Measurements from ENCODE around the gene CCNC.

Gene CCNC

DNA sequence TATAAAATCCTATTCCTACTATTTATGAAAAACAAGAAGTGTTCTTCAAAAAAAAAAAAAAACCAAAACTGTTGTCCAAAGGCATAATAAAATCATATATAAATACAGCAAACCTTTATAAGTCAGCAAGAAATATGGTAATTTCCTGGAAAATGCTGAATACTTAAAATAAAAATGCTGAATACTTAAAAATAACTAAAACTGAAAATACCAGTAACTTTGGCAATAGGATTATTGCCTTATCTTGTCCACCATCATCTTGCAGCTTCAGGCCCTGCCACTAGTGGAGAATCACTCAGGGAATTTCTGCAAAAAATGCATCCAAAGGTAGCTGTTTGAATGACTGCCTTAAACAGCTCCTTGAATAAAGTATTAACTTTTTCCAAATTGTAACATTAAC is 24.5 kb downstream of the CCNC start:
- DNase-seq = no peak

DNA sequence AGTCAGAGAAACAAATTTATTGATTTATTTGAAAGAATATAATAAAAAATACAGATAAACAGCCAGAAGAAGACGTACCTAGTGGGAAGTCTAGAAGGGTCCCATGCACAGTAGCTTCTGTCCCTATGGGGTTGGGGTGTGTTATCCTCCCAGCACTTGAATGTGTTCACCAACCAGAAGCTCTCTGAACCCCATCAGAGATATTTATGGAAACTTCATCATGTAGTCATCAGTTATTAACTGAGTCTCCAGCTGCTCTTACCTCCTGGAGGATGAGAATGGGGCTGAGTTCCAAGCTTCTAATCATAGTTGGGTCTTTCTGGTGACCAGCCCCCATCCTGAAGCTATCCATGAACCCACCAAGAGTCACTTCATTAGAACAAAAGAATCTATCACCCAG is 37.8 kb downstream of the CCNC start:
- no peak for DNase-seq

DNA sequence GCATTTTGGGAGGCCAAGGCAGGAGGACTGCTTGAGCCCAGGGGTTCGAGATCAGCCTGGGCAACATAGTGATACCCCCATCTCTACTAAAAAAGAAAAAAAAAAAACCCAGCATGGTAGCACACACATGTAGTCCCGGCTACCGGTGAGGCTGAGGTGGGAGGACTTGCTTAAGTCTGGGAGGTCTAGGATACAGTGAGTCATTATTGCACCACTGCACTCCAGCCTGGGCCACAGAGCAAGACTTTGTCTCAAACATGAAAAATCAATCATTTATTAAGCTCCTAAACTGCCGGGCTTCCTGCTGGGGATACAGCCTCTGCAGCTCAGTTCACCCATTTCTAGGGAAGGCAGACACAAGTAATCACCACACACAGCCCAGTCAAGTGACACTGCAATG is 45.9 kb downstream of the CCNC start:
- DNase-seq = peak; percentile 66

DNA sequence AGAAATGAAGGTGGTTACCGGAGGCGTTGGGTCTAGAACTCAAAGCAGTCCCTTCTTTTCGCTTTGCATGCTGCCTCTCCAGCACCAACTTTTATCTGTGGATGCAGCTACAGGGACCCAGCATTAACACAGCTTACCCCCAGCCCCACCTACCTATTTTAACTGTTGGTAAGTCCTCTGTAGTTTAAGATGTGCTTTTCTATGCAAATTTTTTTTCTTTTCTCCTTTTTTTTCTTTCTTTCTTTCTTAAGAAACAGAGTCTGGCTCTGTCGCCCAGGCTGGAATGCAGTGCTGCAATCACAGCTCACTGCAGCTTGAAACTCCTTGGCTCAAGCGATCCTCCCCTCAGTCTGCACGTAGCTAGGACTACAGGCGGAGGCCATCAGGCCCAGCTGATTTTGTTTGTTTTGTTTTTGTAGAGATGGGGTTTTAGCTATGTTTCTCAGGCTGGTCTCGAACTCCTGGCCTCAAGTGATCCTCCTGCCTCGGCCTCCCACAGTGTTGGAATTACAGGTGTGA is 46.8 kb downstream of the CCNC start:
- DNase-seq = peak; percentile 44

DNA sequence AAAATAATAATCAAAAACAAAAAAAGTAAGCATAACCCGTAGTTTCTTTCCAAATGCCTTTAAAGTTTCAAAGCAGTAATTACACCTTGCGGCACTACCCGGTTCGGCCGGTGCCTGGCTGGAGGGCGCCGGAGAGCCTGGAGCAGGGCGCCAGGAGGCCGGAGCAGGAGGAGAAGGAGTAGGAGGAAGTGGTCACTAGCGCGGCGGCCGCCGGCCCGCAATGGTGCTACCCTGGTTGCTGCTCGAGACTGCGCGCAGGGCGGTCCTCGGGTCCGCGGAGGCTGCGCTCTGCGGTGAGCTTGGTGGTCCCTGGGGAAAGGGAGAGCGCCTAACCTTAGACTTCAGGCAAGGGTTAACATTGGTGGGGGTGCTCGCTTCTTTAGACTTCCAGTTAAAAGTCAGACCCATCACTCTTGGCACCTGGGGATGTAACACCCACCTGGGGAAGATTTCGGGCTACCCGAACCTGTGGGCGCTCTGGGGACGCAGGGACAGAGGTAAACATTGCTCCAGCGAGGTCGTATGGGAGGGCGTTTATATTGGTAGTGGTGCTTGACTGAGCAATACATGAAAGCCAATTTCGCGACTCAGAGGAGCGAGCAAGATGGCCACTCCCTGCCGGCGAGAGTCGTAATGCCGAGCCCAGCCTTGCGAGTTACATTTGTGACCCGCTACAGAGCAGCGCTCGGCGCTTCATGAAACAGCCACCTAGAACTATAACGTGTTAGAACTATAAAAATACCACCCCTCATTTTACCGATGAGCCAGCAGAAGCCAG is 47.4 kb downstream of the CCNC start:
- peak; percentile 86 for DNase-seq

DNA sequence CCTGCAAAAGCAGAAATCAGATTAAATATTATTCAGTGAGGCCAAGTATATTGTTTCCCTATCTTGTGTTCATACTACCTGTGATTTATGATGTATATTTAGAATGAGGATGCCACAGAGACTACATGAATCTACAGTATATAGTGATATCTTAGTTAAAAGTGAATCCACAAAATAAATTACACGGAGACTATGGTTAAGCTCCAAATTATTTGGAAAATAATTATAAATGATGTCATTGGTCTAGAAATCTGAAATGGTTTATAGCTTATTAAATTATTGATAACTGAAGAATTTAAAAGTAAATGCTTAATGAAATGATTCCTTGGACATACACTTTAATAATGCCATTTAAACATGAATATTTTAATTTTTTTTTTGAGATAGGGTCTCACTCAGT is 49.0 kb downstream of the CCNC start:
- DNase-seq = no peak

DNA sequence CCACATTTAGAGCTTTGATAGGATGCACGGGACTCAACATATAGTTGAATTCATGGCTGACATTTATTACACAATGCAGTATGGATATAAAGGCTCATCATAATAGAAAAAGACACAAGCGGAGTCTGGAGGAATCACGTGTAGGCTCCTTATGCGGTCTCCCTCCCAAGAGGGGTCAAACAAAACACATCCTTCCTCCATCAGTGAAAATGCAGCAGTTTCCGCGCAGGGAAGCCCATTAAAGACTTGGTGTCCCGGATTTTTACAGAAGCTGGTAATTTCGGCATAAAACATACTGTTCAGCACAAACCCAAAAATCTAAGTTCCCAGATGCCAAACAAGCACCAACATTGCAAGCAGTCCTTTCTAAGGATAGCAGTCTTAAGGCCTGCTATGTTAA is 54.4 kb downstream of the CCNC start:
- DNase-seq = no peak

DNA sequence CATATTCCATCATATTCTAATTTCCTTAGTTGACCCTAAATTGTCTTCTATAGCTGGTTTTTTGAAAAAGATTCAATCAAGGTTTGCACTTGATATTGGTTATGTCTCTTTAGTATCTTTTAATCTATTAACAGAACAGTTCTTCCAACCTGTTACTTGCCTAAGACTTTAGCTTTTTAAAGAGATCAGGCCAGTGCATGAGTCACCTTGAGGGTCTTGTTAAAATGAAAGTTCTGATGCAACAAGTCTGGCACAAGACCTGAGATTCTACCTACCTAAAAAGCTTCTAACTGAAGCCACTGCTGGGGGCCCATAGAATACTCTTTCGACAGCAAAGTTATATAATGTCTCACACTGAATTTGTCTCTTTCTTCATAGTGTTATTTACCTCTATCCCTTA is 56.4 kb downstream of the CCNC start:
- DNase-seq = no peak

DNA sequence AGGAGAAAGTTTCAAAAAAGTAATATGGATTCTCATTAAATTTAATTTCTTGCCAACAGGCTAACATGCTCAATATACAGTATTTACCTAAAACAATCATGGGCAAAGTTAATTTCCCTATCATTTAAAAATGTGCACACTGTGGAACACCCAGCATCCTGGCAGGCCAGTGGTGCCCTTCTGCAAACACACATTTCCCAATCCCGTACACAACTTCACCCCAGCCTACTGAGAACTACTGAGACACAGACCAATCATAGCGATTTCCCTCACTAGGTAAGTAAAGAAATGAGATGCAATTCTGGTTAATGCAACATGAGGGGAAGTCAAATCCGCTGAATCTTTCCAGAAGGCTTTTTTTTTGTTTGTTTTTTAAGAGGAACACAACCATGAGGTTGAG is 60.8 kb downstream of the CCNC start:
- no peak for DNase-seq

DNA sequence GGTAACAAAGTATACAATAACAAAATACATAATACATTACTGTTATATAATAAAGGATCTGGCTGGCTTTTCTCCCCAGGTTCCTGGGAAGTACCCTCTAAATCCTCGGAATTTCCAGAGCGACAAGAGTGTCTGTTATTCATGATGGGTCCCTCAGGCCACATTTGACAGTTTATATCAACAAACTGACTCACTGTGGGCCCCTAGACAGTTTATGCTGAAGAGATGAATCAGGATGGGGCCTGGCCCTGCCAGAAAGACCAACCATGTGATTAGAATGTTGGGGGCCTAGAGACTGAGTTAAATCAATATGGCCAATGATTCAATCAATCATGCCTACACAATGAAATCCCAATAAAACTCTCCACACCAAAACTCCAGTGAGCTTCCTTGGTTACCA is 66.7 kb downstream of the CCNC start:
- no peak for DNase-seq

DNA sequence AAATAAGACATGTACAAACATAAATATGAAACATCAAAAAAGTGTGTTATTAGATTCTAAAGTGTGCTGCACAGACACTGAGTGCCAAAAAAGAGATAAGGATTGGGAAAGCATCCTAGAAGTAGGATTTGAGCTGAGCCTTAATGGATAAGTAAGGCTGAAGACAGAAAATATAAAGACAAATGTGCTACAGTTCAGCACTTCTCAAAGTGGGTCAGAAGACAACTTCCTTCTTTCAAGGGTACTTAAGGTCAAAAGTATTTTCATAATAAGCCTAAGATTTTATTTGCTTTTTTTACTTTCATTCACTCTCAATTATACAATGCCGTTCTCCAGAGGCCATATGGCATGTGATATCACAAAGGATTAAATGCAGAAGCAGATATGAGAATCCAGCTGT is 70.0 kb downstream of the CCNC start:
- DNase-seq = no peak

DNA sequence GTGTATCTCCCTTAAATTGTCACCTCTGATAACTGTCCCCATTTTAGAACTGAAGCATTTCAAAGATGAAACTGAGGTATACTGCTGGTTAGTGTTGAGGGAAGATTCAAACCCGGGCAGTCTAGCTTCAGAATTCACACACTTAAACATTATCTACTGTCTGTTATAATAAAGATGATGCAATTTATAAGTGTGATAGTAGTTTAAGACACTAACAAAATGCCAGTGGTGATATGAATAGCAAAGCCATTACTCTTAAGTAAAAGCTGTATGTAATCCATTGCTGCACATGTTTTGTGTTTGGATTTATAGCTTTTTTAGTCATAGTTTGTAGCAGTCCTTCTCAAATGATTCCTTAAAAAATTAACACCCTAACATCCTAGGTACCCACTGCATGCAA is 73.0 kb downstream of the CCNC start:
- no peak for DNase-seq
